Measurements from ENCODE around the gene FBXW12.
"Not testable (repeated sequence)": the region's sequence is repeated elsewhere in the genome, so short reads cannot be mapped to it uniquely, and the experiment has no call there.

FBXW12 gene, protein sequence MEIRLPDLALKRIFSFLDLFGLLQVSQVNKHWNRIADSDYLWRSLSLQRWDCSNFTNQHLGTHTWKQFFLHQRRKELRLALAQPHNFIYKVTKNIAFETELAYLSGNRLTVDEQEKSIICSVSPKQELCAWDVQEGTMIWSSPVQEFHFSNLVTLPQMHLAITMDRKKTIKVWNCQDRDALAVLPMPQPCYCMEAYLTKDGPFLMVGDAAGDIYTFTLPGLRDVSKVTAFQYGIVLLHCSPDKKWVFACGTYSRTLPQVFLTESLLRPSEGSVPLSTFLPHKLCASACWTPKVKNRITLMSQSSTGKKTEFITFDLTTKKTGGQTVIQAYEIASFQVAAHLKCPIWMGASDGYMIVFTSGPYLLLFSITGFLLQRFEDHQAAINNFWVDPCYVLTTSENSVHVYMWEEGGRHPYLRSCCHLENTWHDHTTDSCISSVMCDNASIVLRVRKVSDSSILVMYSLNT

DNA sequence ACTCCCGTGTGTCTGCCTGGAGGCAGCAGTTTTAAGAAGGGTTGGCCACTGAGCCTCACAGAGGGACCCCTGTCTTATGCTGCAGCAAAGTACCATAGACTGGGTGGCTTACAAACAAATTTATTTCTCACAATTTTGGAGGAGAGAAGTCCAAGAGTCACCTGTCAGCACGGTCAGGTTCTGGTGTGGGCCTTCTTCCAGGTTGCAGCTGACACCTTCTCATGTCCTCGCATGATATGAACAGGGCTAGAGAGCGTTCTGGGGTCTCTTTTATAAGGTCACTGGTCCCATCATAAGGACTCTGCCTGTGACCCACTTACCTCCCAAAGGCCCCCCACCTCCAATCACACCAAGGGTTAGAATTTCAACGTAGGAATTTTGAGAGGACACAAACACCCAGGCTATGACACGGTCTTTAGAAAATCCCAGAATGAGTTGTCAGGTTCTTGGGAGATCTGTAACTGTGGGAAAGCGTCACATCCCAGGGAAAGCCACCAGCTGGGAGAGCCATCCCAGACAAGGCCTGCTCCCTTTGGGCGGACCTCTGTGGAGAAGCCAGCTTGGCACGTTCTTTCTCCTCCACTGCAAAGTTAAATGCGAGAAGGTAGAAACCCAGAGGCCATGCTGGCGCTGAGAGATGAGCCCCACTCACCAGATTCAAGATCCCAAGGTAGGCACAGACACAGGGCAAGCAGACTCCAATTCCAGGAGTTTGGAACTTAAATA is at the start of gene FBXW12:
TSS of gene FBXW12 (plus strand) at position 569 of the 726 bp plus-strand sequence. CDS start 549 bp downstream, outside the sequence.
- DNase-seq: no peak

DNA sequence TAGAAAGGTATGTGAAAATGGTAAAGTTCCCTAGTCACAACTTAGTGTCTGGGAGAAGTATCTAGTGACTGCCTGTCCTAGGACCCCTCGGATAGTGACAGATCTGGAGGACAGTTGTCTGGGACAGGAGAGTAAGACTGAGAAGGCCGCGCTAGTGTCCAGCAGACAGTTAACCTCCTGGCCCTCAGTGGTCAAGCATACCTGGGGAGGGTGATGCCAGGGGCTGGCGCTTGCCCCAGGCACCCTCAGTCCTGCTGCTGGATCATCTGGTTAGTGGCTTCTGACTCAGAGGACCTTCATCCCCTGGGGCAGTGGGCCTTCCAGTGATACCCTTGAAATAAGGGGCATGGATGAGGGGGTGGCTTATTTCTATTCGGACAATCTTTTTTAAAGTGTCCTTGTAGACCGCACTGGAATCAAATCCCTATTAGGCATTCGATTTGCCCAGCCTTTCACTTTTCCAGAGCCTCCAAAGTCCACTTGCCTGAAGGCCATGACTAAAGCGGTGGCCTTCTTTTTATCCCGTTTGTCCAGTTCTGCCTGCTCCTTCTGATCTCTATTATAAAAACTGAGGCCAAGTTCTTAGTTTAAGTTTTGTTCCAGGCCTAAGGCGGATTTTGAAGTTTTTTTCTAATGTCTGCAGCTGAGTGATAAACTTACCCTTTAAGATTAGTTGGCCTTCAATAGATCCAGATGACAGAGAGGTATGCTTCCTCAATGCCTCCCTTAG is 40.1 kb upstream of the FBXW12 start:
- not testable (repeated sequence) for DNase-seq

DNA sequence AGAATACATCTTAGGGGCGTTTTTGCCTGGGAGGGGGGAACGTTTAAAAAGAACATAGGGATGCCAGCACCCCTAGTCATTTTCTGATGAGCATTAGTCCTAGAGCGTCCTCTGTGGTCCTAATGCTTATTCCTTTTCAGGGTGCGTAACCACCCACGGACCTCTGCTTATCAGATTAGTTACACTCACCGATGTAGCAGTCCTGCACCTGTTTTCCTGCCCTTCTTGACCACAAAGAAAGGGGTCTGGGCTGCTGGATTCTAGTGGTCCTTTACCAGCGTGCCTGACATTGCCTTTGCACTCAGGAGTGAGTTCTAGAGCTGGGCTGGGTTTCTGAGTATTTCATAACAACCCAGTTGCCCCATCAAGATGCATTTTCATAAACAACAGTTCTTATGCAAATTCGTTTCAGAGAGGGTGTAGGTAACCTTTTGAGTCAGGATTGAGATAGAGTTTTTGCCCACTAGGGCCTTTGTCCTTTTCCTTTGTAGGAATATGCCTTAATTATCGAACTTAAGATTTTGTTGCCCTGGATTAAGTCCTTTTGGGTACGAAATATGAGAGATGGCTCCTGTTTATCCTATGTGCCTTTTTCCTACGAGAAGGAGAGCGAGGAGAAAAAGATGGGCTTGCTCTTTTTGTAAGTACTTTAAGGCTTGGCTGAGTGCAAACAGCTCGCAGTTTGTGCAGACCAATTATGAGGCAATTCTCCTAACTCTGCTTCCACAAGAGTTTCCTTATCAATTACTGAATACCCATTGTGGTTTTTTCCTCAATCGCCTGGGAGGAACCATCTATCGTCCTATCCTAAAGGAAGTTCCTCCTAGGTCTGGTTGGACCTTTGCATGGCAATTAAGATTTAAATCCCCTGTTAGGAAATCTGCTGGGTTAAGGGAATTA is 38.4 kb upstream of the FBXW12 start, which contains the start of gene SPINK8:
TSS of gene SPINK8 (minus strand) at position 316 of the 900 bp plus-strand sequence. CDS start 5,320 bp downstream, outside the sequence.
- peak; percentile 33 for DNase-seq

DNA sequence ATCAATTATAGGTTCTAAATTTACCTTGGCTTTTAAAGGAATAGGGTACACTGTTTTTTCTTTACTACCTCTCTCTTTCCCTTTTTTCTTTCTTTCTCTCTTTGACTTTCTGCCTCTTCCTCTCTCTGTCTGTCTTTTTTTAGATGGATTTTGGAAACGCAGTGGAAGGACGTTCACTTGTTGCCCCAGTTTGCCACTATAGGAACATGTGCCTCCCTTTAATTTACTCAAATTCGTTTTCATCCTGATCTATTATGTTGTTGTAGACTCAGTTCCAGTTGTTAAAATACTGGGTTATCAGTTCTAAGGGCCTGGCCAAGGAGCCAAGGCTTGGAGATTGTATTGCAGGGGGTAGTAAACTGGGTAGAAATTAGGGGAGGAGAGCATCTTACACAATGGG is 37.4 kb upstream of the FBXW12 start:
- DNase-seq: no peak

DNA sequence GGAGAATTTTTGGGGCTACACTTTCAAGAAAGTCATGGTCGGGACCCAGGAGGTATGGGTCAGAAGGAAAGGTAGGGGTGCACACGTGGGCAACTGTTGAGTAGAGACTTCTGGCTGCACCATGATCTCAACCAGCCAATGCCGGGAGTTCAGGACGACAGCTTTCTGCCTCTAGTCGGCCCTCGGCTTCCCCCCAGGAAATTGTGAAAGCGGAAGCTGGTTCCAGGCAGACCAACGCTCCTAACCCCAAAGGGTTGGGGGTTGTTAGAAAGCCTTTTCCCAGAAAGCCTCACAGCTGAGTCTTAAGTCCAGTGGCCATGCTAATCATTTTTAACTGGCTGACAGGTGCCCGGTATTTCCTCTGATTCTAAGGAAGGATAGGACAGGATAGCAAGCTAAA is 36.7 kb upstream of the FBXW12 start:
- DNase-seq: peak; percentile 56

DNA sequence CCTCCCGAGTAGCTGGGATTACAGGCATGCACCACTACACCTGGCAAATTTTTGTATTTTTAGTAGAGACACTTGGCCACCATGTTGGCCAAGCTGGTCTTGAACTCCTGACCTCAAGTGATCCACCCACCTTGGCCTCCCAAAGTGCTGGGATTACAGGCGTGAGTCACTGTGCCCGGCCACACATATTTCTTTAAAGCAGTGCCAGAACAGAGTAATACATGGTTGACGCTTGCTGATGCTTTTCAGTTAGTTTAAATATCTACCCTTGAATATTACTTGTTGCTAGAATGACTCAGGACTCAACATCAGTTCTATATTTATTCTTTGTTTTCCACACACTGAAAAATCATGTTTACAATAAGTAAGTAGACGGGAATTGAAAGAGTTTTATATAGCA is 34.5 kb upstream of the FBXW12 start:
- DNase-seq: not testable (repeated sequence)

DNA sequence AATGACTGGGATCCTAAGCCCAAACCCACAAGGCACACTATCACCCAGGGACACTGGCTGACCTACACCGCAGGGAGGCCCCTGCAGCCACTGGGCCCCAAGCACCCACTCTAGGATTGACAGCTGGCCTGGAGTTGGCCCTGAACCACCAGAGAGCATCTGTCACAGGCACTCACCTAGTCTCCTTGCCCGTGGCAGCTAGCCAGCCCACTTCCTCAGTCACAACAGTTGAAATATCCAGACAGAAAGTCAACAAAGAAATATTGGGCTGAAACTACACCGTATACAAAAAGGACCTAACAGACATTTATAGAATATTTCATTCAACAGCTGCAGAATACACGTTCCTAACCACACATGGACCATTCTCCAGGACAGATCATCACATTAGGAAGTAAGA is 33.4 kb upstream of the FBXW12 start:
- DNase-seq: peak; percentile 29

DNA sequence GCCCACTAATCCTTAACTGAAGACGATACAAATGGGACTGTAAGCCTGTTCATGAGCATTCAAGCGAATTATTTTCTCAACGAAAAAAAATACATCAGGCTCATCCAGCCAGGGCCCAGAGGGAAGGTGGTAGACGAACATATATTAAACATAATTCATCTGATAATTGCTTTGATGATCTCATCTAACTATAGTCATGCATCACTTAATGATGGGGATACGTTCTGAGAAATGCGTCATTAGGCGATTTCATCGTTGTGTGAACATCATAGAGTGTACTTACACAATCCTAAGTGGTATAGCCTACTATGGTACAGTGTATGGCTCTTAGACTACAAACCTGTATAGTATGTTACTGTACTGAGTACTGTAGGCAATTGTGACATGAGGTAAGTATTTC is 28.6 kb upstream of the FBXW12 start:
- no peak for DNase-seq

DNA sequence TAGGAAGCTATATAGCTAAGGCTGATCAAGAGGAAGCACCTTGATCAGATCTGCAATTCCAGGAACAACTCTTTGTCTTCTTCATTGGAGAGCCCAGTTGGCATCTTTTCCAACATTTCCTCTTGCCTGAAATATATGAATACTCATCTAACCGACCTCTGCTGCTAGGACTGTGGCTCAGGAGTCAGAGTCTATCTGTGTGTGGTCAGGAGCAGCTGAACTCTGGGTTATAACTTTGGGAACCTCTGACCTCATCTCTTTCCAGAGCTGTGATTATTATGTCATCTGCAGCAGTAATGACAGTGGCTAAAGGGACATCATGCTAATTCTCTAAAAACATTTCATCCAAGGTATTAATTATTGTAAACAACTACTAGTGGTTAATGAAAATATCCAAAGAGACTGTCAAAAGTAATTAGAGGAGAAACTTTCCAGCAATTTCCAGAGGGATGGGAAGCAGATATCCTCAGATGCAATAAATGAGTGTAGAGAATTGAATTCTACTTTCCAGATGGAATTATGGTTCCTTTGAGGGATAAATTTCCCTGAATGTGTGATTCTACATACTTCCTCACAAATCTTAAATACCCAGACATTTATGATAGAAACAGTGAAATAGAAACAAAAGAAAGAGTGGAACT is 27.0 kb upstream of the FBXW12 start:
- no peak for DNase-seq

DNA sequence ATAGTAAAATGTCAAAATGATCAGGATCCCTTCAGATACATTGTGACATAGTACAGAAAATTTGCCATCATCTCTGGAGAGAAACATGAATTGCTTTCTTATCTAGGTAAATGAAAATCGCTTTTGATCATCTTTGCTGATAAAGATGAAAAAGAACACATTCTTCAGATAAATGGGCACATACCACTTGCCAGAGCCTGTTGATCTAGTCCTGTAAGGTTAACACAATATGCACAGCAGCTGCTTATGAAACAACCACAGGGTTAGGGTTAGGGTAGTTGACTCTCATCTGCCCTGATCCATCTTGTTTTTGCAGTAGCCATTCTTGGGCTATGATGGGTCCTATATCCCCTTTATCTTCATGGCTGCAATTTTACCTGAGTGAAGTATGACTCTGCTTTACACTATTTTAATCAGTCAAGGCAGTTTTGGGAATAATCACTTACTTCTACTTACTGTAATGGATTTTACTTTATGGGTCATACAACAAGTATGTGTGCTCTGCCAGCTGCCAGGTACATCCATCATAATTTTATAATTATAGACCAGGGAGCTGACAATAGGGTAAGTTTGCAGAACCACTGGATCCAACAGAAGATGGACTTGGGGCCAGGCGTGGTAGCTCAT is 26.0 kb upstream of the FBXW12 start:
- DNase-seq: peak; percentile 21

DNA sequence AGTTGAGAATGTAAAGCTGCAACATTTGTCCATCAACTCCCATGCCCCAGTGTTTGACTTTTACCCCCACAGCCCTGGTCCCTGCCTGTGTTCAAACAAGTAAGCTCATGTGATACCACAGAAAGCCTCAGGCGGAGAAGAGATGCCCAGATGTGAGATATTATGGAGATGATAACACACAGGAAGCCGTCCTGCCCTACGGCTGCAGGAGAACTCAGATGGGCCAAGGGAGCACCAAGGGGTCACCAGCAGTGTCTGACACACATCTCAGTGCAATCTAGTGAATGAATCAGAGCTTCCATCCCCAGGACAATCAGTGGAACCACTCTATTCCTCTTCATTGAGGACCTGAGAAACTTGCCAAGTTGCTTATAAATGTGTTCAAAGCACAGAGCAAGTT is 24.5 kb upstream of the FBXW12 start:
- peak; percentile 24 for DNase-seq

DNA sequence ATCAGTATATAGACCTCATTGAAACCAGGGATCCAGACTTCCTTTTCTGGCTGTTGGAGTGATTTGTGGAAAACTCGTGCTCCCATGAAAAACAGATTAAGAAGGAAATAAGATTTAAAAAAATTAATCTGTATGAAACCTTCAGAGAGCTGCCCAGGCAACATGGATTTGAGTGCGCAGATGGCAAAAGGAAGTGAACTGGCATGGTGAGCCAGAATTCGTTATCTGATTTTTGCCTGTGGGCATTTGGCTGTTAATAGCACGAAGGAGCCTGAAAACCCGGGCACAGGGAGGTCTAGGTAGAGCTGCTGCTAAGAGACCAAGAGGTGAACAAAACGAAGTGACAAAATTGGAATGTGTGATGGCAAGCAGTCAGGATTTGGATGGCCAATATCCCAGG is 19.5 kb upstream of the FBXW12 start:
- no peak for DNase-seq

DNA sequence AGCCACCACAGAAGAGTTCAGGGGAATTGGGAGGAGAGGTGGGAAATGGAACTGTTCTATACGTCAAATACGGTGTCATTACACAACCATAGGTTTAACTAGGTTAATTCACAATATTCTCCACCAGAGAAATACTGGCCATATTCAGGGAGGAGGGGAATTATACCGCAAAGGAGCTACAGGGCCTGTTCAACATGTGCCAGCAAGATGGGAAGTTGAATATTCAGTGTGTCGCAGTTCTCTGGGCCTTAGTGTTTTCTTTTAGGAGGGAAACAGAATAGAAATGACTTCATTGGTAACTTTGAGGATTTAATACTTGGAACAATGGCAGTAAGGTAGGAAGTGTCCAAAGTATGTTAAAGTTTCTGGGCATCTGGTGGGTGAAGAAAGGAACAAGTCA is 18.0 kb upstream of the FBXW12 start:
- DNase-seq: no peak

DNA sequence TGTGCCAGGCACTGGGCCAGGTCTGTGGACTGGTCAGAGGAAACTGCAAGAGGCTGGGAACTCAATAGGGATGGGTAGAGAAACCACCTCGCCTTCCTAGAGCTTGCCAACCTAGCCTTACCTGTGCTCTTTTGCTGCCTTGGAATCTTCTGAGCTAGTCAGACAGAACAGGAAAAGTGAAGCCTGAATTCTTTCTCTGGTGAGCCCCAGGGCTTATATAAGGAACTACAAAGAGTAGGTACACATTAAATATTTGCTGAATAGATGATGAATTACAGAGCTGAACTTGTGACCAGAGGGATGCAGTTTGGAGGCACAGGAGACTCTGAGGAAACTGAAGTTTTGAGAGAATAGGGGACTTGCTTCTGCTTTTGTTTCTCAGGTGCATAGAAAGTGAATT is 15.6 kb upstream of the FBXW12 start:
- no peak for DNase-seq

DNA sequence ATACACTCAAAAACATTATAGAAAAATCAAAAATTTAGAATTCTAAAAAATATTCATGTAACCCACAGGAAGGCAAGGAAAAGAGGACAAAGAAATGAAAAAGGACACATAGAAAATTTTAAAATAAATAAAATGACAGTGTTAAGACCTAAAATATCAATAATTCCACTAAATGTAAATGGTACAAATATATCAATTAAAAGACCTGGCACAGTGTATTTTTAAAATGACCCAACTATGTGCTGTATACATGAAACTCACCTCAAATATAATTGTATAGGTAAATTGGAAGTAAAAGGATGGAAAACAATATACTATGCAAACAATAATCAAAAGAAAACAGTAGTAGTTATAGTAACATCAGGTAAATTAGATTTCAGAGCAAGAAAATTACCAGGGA is 10.1 kb upstream of the FBXW12 start:
- no peak for DNase-seq

DNA sequence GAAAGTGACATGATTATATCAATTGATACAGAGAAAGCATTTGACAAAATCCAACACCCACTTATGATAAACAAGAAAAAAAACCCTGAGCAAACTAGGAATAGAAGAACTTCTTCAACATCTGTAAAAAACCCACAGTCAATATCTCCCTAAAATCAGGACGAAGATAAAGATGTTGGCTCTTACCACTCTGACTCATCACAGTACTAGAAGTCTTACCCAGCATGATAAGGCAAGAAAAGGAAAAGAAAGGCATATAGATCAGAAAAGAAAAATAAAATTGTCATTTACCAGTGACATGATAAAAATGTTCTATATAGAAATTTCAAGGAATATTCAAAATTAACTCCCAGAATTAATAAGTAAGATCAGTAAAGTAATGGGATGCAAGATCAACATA is 7.2 kb upstream of the FBXW12 start:
- DNase-seq: peak; percentile 51

DNA sequence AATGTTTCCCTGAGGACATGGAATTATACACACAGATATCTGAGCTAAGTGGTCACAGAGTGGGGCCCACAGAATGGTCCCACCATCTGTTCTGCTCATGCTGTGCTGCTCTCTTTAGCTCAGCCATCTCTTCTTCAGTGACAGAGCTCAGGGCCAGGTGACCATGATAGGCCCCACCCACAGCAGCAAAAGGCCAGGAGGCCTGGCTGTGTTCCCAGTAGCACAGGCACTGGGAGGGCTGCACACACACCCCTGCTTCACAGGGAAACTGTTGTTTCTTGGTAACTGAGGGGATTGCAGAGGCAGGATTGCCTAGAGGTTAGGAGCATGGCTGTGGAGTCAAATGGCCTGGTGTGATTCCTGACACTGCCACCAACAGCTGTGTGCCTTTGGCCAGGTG is 4.8 kb upstream of the FBXW12 start:
- DNase-seq: peak; percentile 62

DNA sequence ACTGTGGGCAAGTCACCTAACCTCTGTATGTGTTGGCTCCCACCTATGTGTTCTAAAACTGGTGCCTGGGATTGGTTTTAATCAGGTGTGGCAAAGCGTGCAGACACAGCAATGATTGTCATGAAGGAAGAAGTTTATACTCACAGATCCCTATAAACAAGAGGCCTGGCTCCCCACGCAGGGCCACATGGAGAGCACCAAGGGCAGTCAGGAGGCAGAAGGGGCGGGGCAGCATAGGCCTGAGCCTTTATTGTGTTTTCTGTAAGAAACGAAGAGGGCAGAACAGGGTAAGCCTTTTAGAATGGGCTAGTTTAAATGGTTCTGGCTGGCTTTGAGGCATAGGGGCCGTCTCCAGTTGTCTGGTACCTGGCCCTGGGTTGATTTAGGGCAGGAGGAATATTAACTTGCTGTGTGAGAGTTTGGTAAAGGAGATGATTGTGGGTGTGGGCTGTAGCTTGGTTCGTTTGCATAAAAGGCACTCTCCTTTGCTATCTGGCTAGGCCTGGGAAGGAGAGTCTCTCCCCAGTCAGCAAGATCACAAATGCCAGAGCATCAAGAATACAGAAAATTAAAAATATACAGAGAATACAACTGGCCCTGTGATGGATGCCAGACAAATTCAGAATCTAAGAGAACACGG is 2.2 kb upstream of the FBXW12 start:
- DNase-seq: no peak

DNA sequence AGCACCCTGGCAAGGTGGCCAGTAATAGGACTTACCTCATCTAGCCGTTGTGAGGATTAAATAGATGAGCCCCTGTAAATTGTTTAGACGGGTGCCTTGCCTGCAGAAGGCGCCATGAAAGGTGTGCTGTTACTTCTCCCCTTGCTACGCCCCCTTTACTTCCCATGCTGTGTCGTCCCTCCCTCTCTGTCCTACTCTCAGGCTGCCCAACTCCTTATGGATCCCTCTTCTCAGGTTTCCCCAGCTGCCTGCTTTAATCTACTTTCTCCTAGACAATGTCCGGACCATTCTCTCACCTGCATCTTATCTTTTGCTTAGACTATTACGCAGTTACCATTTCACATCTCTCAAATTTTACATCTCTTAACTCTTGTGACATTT is 1.7 kb upstream of the FBXW12 start:
- DNase-seq: no peak

DNA sequence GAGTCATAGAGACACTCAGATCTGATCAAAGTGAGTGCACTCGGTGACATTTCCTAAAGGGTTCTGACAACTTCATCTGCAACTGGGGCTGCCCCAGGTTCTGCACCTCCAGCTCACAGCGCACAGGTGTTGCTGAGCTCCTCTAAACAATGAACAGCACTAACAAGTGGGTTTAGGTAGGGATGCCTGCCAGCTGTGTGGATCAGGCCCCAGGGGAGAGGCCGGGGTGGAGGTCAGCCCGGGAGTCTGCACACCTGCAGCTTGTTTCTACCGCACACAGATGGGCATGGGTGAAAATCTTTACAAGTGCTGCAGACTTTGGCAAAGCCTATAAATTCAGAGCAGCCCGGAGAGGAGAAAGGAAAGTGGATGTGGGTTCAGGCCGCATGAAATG is 355 bp downstream of the FBXW12 start:
- DNase-seq: no peak

Data from hematopoietic multipotent progenitor cell treated with erythropoietin and hydrocortisone succinate and interleukin-3 and kit ligand, for 6 days (in vitro differentiated cells).